Liver (tissue), 9 donors: ENCODE results near the gene TMEM98. TPM values are rescaled to one million over a fixed set of nuclear protein-coding genes. Genes with fewer than 3 reads are reported as not detected.
"Not testable (repeated sequence)": the region's sequence is repeated elsewhere in the genome, so short reads cannot be mapped to it uniquely, and the experiment has no call there.

Experiments
- DNase-seq: peaks from one replicate; pipeline ENCODE4 v3.0.0-alpha.2; 2017; ENCODE audit warnings: low spot score
- H3K27ac ChIP-seq, 2 donors: one replicate each; pipeline ENCODE4 v1.7.0; 2013; ENCODE audit warnings: inconsistent platforms in 2 of 2, low read length in 2 of 2, control low read depth in 1 of 2, low read depth in 1 of 2, mild to moderate bottlenecking in 1 of 2
- H3K27me3 ChIP-seq, 4 donors: one replicate each; pipeline versions ENCODE4 v1.6.1 to v1.7.0; 2013; ENCODE audit warnings: low read length in 3 of 4, inconsistent platforms in 1 of 4, mild to moderate bottlenecking in 1 of 4, moderate library complexity in 1 of 4; ENCODE audit not compliant: control insufficient read depth in 4 of 4, insufficient read depth in 4 of 4
- H3K36me3 ChIP-seq, 4 donors: one replicate each; pipeline versions ENCODE4 v1.6.1 to v1.7.0; 2013; ENCODE audit warnings: low read length in 3 of 4, mild to moderate bottlenecking in 3 of 4, low read depth in 1 of 4, moderate library complexity in 1 of 4; ENCODE audit not compliant: control insufficient read depth in 4 of 4, insufficient read depth in 3 of 4
- H3K4me1 ChIP-seq, 4 donors: one replicate each; pipeline versions ENCODE4 v1.6.1 to v1.7.0; 2013; ENCODE audit warnings: low read length in 3 of 4, mild to moderate bottlenecking in 3 of 4, moderate library complexity in 1 of 4; ENCODE audit not compliant: control insufficient read depth in 4 of 4, insufficient read depth in 4 of 4
- H3K4me3 ChIP-seq, 3 donors: one replicate each; pipeline versions ENCODE4 v1.6.1 to v1.7.0; 2013; ENCODE audit warnings: low read length in 3 of 3, control low read depth in 1 of 3, low read depth in 1 of 3, mild to moderate bottlenecking in 1 of 3
- H3K9ac ChIP-seq, 2 donors: one replicate each; pipeline ENCODE4 v1.7.0; 2013; ENCODE audit warnings: low read length in 2 of 2, mild to moderate bottlenecking in 2 of 2, moderate library complexity in 2 of 2, control low read depth in 1 of 2, low read depth in 1 of 2
- H3K9me3 ChIP-seq, 4 donors: one replicate each; pipeline versions ENCODE4 v1.6.1 to v1.7.0; 2013; ENCODE audit warnings: low read length in 3 of 4; ENCODE audit not compliant: control insufficient read depth in 4 of 4
- EGR1 ChIP-seq, 2 donors: IDR thresholded peaks; 2 replicates each; pipeline ENCODE4 v1.6.1; 2016 to 2018; ENCODE audit warnings: antibody characterized with exemption in 2 of 2, low read depth in 2 of 2
- HNF4G ChIP-seq: IDR thresholded peaks from 2 replicates; pipeline ENCODE4 v1.6.1; 2016; ENCODE audit warnings: antibody characterized with exemption
- NR2F2 ChIP-seq: IDR thresholded peaks from 2 replicates; pipeline ENCODE4 v1.6.1; 2016; ENCODE audit warnings: antibody characterized with exemption
- RXRA ChIP-seq, 2 donors: IDR thresholded peaks; 2 replicates each; pipeline ENCODE4 v1.6.1; 2017 to 2018; ENCODE audit warnings: antibody characterized with exemption in 2 of 2, mild to moderate bottlenecking in 1 of 2
- TAF1 ChIP-seq: conservative IDR thresholded peaks from 2 replicates; pipeline ENCODE4 v1.6.1; 2016; ENCODE audit warnings: antibody characterized with exemption, mild to moderate bottlenecking
- WGBS: extraction: QIAGEN DNeasy Blood & Tissue Kit; methylation state at CpG from one replicate; pipeline ENCODE4 v1.1.7; 2013; 5-methylcytosine and 5-hydroxymethylcytosine counted together
- polyA plus RNA-seq, 2 donors: library from polyadenylated mRNA; stranded (reverse) in 1 of 2; unstranded in 1 of 2; fragments of 200-250 nt in 1 of 2; fragments of >200 nt in 1 of 2; fragmentation: Nextera tagmentation in 1 of 2; extraction: Ambion mirVana in 1 of 2; gene quantifications; one replicate each; pipeline versions ENCODE4 v1.2.1 to v1.2.3, GENCODE V29; 2013 to 2015
- total RNA-seq, 2 donors: library from RNA; depleted of rRNA; stranded (reverse); fragments of >200 nt; gene quantifications; one replicate each; pipeline ENCODE4 v1.2.3, GENCODE V29; 2014
- TF ChIP-seq, protein P1 (sequence below): IDR thresholded peaks from 2 replicates; pipeline ENCODE4 v1.6.1; 2016; ENCODE audit warnings: antibody characterized with exemption
- TF ChIP-seq, protein P2 (sequence below): fragments of 150-350 bp; IDR thresholded peaks from 2 replicates; pipeline ENCODE4 v1.5.1; 2017; ENCODE audit warnings: improper control_type of control experiment, low read depth, low read length; ENCODE audit not compliant: missing input control
- TF ChIP-seq, protein P3 (sequence below): IDR thresholded peaks from 2 replicates; pipeline ENCODE4 v1.6.1; 2016; ENCODE audit warnings: antibody characterized with exemption, mild to moderate bottlenecking
- donor health status: healthy.
- donor health status: healthy.
- donor health status: healthy.
- donor health status: healthy.
- donor health status: healthy.

The TMEM98 gene
- total and polyA plus RNA-seq, 4 donors = 7.0 to 17.5 (median 10.7) TPM

DNA sequence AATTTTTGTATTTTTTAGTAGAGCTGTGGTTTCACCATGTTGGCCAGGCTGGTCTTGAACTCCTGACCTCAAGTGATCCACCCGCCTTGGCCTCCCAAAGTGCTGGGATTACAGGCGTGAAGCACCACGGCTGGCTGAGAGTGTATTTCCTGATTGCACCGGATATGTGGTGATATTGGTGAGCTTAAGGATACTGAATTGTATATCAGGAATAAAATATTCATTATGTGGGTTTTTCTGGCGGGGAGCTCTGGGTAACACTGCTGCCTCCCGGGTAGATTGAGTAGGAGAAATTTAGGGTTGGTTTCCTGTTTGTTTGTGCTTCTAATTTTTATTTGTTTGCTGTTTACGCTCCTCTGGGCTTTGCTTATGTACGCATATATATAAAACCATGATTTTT is 7.7 kb upstream of the TMEM98 start:
- H3K9ac ChIP-seq = no peak overlapping the region
- no peaks in the 10 kb centered on the region for H3K4me1 ChIP-seq
- WGBS = 86% methylated on average over 8 of the region's 8 CpGs
- no peaks in the 10 kb centered on the region for H3K27me3 ChIP-seq
- H3K27ac ChIP-seq = no peak overlapping the region
- no peaks in the 10 kb centered on the region for H3K36me3 ChIP-seq
- H3K9me3 ChIP-seq = no peaks in the 10 kb centered on the region
- no peak for DNase-seq
- H3K4me3 ChIP-seq = no peak overlapping the region
- TF ChIP-seq HNF4G = no peak
- TF ChIP-seq, protein P1, sequence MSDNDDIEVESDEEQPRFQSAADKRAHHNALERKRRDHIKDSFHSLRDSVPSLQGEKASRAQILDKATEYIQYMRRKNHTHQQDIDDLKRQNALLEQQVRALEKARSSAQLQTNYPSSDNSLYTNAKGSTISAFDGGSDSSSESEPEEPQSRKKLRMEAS = no peak
- TF ChIP-seq EGR1 (IDR thresholded peaks at IDR 0.05; ENCODE audit: low read depth in 2 of 2) = no peak

DNA sequence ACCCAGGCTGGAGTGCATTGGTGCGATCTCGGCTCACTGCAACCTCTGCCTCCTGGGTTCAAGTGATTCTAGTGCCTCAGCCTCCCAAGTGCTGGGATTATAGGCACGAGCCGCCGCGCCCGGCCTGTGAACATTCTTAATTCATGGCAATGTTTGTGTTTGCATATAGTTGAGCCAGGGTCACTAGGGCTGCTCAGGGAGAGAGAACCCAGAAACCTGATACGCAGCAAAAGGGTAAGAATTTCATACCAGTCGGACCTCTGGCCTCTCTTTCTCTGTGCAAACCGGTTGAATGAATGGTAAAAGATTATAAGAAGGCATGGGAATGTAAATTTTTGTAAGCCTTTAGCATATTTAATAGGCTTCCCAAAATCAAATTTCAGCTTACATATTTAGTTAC is 6.9 kb upstream of the TMEM98 start:
- H3K9ac ChIP-seq = no peak overlapping the region
- 81% methylated on average over 10 of the region's 10 CpGs for WGBS
- no peak overlapping the region for H3K27ac ChIP-seq
- H3K4me1 ChIP-seq = no peaks in the 10 kb centered on the region
- no peaks in the 10 kb centered on the region for H3K36me3 ChIP-seq
- no peak overlapping the region for H3K4me3 ChIP-seq
- TF ChIP-seq, protein P1 = no peak
- TF ChIP-seq TAF1 (no peak), EGR1 (IDR thresholded peaks at IDR 0.05; ENCODE audit: low read depth in 2 of 2) (no peak), NR2F2 (no peak), RXRA (IDR thresholded peaks at IDR 0.05) (no peak)
- TF ChIP-seq, protein P2, sequence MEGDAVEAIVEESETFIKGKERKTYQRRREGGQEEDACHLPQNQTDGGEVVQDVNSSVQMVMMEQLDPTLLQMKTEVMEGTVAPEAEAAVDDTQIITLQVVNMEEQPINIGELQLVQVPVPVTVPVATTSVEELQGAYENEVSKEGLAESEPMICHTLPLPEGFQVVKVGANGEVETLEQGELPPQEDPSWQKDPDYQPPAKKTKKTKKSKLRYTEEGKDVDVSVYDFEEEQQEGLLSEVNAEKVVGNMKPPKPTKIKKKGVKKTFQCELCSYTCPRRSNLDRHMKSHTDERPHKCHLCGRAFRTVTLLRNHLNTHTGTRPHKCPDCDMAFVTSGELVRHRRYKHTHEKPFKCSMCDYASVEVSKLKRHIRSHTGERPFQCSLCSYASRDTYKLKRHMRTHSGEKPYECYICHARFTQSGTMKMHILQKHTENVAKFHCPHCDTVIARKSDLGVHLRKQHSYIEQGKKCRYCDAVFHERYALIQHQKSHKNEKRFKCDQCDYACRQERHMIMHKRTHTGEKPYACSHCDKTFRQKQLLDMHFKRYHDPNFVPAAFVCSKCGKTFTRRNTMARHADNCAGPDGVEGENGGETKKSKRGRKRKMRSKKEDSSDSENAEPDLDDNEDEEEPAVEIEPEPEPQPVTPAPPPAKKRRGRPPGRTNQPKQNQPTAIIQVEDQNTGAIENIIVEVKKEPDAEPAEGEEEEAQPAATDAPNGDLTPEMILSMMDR = no peak
- TF ChIP-seq, protein P3, sequence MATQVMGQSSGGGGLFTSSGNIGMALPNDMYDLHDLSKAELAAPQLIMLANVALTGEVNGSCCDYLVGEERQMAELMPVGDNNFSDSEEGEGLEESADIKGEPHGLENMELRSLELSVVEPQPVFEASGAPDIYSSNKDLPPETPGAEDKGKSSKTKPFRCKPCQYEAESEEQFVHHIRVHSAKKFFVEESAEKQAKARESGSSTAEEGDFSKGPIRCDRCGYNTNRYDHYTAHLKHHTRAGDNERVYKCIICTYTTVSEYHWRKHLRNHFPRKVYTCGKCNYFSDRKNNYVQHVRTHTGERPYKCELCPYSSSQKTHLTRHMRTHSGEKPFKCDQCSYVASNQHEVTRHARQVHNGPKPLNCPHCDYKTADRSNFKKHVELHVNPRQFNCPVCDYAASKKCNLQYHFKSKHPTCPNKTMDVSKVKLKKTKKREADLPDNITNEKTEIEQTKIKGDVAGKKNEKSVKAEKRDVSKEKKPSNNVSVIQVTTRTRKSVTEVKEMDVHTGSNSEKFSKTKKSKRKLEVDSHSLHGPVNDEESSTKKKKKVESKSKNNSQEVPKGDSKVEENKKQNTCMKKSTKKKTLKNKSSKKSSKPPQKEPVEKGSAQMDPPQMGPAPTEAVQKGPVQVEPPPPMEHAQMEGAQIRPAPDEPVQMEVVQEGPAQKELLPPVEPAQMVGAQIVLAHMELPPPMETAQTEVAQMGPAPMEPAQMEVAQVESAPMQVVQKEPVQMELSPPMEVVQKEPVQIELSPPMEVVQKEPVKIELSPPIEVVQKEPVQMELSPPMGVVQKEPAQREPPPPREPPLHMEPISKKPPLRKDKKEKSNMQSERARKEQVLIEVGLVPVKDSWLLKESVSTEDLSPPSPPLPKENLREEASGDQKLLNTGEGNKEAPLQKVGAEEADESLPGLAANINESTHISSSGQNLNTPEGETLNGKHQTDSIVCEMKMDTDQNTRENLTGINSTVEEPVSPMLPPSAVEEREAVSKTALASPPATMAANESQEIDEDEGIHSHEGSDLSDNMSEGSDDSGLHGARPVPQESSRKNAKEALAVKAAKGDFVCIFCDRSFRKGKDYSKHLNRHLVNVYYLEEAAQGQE = no peak
- no peaks in the 10 kb centered on the region for H3K9me3 ChIP-seq
- no peaks in the 10 kb centered on the region for H3K27me3 ChIP-seq
- DNase-seq = no peak

DNA sequence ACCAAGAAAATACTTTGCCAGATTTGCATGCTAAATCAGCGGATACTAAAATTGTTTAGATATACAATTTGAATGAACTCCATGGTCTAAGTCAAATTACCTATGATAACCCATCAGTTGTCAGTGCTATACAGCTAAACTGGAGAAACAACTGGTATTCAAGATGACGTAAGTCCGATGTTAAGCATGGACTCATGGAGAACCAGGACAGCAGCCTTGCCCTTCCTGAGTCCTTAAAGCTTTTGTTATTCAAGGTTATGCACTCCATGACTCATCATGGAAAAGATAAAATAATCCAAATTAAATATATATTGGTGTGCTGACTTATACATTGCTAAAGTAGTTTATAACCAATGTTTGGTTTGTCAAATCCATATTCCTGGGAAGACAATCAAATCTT is 4.0 kb upstream of the TMEM98 start:
- not testable (repeated sequence) for H3K27ac ChIP-seq, H3K9ac ChIP-seq, H3K27me3 ChIP-seq, H3K36me3 ChIP-seq, H3K4me3 ChIP-seq, H3K9me3 ChIP-seq, DNase-seq
- WGBS = 67% methylated on average over 3 of the region's 3 CpGs
- H3K4me1 ChIP-seq = peaks cover 2 to 11% (median 6%) of the 10 kb centered on the region in 4 donors
